GM12801 (cell line): ENCODE data around the gene DOP1A.

Experiments used
- CTCF ChIP-seq: IDR thresholded peaks from one replicate; pipeline ENCODE4 v1.5.1; 2011; ENCODE audit warnings: control low read depth; ENCODE audit not compliant: insufficient read length; ENCODE audit errors: extremely low read depth

The DOP1A gene

GRCh38 chr6:83127258-83127657, 59.8 kb downstream of the DOP1A start:
- TF ChIP-seq CTCF: no peak

- no peak for TF ChIP-seq CTCF
Measured at GRCh38 chr6:83127976-83128375, 60.5 kb downstream of the DOP1A start.

- TF ChIP-seq CTCF: no peak
Measured at GRCh38 chr6:83132121-83132520, 64.7 kb downstream of the DOP1A start.

GRCh38 chr6:83138118-83138722, 70.7 kb downstream of the DOP1A start:
- no peak for TF ChIP-seq CTCF

- no peak for TF ChIP-seq CTCF
Measured at GRCh38 chr6:83138758-83139157, 71.3 kb downstream of the DOP1A start.

GRCh38 chr6:83151114-83151513, 83.6 kb downstream of the DOP1A start:
- no peak for TF ChIP-seq CTCF

GRCh38 chr6:83152913-83153312, 85.4 kb downstream of the DOP1A start:
- TF ChIP-seq CTCF: no peak
